Hematopoietic multipotent progenitor cell (in vitro differentiated cells): ENCODE results near the gene TSPY9. TPM values are rescaled to one million over a fixed set of nuclear protein-coding genes. Genes with fewer than 3 reads are reported as not detected.
"Not testable (repeated sequence)": the region's sequence is repeated elsewhere in the genome, so short reads cannot be mapped to it uniquely, and the experiment has no call there.

Experiments
- DNase-seq, 3 donors: peaks; one replicate each; pipeline ENCODE4 v3.0.0-alpha.2; 2011 to 2015; ENCODE audit warnings: low read depth in 2 of 3, low spot score in 2 of 3
- total RNA-seq: library from RNA; depleted of rRNA; stranded (reverse); fragments of >200 nt; gene quantifications from one replicate; pipeline ENCODE4 v1.2.3, GENCODE V29; 2012

The TSPY9 gene
- total RNA-seq: not detected

DNA sequence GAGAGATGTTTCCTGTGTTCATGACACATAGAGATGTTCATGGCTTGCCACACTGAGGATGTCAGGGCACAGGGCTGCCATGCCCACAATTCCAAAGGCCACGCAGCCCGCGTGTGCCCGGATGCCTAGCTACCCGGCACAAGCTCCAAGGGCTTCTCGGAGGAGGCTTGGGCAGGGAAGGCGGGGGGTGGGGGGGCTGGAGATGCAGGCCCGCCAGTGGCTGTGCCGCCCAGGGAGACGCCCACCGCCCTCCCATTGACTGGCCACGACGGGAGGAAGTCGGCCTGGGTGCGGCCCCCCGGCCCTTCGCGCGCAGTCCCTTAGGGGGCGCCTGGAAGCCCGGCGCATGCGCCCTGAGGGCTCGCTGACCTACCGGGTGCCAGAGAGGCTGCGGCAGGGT is at the start of gene TSPY9:
TSPY9 (plus strand) TSS at position 301 of the 400 bp plus-strand sequence; CDS start at position 347, 46 bp downstream.
- not testable (repeated sequence) for DNase-seq

DNA sequence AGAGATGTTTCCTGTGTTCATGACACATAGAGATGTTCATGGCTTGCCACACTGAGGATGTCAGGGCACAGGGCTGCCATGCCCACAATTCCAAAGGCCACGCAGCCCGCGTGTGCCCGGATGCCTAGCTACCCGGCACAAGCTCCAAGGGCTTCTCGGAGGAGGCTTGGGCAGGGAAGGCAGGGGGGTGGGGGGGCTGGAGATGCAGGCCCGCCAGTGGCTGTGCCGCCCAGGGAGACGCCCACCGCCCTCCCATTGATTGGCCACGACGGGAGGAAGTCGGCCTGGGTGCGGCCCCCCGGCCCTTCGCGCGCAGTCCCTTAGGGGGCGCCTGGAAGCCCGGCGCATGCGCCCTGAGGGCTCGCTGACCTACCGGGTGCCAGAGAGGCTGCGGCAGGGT is 20.4 kb upstream of the TSPY9 start, which contains the start of gene TSPY1:
TSPY1 (plus strand) TSS at position 301 of the 400 bp plus-strand sequence; CDS start at position 347, 46 bp downstream.
- not testable (repeated sequence) for DNase-seq

DNA sequence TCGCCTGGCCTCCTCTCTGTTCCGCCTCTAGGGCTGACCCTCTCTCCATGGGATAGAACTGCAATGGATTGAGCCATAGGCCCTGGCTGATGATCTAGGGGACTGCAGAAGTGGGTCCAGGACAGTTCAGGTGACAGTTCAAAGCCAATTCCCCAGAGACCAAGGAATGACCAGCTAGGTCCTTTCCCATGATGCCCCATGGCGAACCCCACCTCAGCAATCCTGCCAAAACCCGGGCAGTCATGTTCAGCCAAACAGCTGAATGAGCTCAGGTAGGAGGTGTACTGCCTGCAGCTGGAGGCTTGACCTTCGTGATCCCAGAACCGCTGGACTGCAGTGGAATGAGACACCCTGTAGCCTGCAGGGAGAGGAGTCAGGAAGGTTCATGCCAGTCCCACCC is 17.3 kb downstream of the TSPY9 start:
- not testable (repeated sequence) for DNase-seq

DNA sequence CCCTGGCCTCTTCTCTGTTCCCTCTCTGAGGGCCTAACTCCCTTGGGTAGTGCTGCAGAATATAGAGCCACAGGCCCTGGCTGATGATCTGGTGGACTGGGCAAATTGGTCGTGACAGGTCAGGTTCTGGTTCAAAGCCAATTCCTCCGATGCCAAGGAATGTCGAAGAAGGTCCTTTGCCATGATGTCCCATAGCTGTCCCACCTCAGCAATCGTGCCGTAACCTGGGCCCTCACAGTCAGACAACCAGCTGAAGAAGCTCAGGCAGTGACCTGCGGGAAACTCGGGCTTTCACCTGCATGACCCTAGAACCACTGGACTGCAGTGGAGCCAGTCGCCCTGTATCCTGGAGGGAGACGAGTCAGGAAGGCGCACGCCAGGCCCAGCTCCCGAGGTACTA is 29.2 kb downstream of the TSPY9 start:
- not testable (repeated sequence) for DNase-seq

DNA sequence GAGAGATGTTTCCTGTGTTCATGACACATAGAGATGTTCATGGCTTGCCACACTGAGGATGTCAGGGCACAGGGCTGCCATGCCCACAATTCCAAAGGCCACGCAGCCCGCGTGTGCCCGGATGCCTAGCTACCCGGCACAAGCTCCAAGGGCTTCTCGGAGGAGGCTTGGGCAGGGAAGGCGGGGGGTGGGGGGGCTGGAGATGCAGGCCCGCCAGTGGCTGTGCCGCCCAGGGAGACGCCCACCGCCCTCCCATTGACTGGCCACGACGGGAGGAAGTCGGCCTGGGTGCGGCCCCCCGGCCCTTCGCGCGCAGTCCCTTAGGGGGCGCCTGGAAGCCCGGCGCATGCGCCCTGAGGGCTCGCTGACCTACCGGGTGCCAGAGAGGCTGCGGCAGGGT is 40.5 kb downstream of the TSPY9 start, which contains the start of gene TSPY10:
TSPY10 (plus strand) TSS at position 301 of the 400 bp plus-strand sequence; CDS start at position 347, 46 bp downstream.
- not testable (repeated sequence) for DNase-seq

Other genes starting within 250 kb of the TSPY9 start
- under 0.01 TPM for gene TSPY4, start 149.8 kb upstream of the TSPY9 start, total RNA-seq
- gene TSPY8, start 129.5 kb upstream of the TSPY9 start, total RNA-seq: not detected
- gene TSPY3, start 88.8 kb upstream of the TSPY9 start, total RNA-seq: not detected
- gene TSPY1, start 20.3 kb upstream of the TSPY9 start, total RNA-seq: not detected
- under 0.01 TPM for gene TSPY10, start 40.6 kb downstream of the TSPY9 start, total RNA-seq